GM13976 (cell line): ENCODE data around the gene NIF3L1.

ENCODE experiments used
- DNase-seq: peaks from one replicate; pipeline ENCODE4 v3.0.0; 2012; ENCODE audit warnings: low spot score
- in situ Hi-C: fragments of 300-500 bp; cut with MboI; formaldehyde crosslinking; loops from one replicate; pipeline ENCODE4 v1.12.0; 2022; ENCODE audit warnings: low sequenced_read_pairs, mixed read lengths, inconsistent platforms; ENCODE audit not compliant: unreplicated experiment
- TF ChIP-seq, protein P1 (sequence below): IDR thresholded peaks from 2 replicates; pipeline ENCODE4 v1.5.1; 2012; ENCODE audit warnings: borderline replicate concordance, mild to moderate bottlenecking; ENCODE audit not compliant: insufficient read depth; ENCODE audit errors: extremely low read depth, missing control alignments, control extremely low read depth

Gene NIF3L1

DNA sequence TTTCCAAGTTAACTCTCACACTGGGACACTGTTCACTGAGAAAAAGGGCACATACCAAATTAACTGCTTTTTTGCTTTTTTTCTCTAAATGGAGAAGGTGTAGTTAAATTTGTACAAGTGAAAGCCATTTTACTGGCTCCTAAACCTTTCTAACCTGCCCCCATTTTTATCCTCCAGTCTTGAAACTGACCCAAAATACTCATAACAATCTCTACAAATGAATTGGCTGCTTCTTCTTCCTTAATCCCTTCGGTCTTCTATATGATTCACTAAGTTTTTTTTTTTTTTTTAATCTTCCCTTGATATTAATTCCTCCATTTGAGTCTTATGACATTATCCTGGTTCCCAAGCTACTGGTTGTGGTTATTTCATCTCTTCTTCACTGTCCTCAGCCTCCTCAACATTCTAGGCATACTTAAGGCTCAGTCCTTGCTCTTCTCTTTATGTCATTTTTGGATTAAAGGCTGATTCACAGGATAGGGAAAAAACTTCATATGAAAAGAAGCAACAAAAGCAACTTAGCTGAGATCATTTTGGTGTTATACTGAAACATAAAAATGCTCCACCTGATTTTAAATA, 54.4 kb downstream of the NIF3L1 start:
- TF ChIP-seq, protein P1, sequence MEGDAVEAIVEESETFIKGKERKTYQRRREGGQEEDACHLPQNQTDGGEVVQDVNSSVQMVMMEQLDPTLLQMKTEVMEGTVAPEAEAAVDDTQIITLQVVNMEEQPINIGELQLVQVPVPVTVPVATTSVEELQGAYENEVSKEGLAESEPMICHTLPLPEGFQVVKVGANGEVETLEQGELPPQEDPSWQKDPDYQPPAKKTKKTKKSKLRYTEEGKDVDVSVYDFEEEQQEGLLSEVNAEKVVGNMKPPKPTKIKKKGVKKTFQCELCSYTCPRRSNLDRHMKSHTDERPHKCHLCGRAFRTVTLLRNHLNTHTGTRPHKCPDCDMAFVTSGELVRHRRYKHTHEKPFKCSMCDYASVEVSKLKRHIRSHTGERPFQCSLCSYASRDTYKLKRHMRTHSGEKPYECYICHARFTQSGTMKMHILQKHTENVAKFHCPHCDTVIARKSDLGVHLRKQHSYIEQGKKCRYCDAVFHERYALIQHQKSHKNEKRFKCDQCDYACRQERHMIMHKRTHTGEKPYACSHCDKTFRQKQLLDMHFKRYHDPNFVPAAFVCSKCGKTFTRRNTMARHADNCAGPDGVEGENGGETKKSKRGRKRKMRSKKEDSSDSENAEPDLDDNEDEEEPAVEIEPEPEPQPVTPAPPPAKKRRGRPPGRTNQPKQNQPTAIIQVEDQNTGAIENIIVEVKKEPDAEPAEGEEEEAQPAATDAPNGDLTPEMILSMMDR, result no peak
- DNase-seq, result peak; percentile 23
- in situ Hi-C loops, result no loop called here

GRCh38 chr2:200944467-200945394, 55.6 kb downstream of the NIF3L1 start:
- in situ Hi-C loops, result no loop called here
- no peak for DNase-seq
- TF ChIP-seq, protein P1, result no peak

DNA sequence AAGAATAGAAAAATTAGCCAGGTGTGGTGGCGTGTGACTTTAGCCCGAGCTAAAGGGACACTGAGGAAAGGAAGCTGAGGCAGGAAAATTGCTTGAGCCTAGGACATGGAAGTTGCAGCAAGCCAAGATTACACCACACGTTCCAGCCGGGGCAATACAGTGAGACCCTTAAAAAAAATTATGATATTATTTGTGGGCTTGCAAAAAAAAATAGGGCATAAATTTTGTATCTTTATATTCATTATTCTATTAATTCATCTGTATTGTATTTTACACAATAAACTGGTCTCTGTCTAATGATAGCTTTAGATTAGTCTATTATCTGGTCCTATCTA, 56.2 kb downstream of the NIF3L1 start:
- TF ChIP-seq, protein P1, result no peak
- in situ Hi-C loops, result no loop called here
- no peak for DNase-seq

DNA sequence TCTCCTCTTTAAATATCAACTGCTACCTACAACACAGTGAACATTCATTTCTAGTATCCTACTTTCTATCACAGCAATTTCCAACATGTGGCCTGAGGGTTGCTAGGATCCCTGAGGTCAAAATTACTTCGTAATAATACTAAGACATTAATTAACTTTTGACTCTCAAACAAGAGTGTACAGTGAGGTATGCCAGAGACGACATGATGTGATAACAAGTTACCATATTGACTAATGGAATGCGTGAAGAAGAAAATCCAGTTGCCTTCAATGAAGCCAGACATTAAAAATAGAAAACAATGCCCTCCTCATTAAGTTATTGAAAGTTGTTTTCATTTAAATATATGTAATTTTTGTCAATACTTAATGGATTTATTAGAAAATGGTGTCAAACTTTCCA, 61.2 kb downstream of the NIF3L1 start:
- TF ChIP-seq, protein P1, result no peak
- in situ Hi-C loops, result no loop called here
- DNase-seq, result no peak
